DOHH2 (cell line): ENCODE measurements around the gene ROR1.

ENCODE experiments used
- H3F3A ChIP-seq: fragments of 200-600 bp; sonication (generic), shearing (Covaris generic); 2 replicates; pipeline ENCODE4 v1.6.0; 2016; ENCODE audit warnings: antibody characterized with exemption, mild to moderate bottlenecking; ENCODE audit not compliant: control insufficient read depth, insufficient read depth
- H3K27ac ChIP-seq: fragments of 200-600 bp; sonication (generic); 2 replicates; pipeline ENCODE4 v1.5.1; 2014; ENCODE audit warnings: low read depth, mild to moderate bottlenecking, low read length, moderate library complexity
- H3K27me3 ChIP-seq: fragments of 200-600 bp; sonication (generic); 2 replicates; pipeline ENCODE4 v1.6.1; 2014; ENCODE audit warnings: mild to moderate bottlenecking, low read length, mixed read lengths; ENCODE audit not compliant: control insufficient read depth
- H3K36me3 ChIP-seq: fragments of 200-600 bp; sonication (generic); 2 replicates; pipeline ENCODE4 v1.6.1; 2014; ENCODE audit warnings: mild to moderate bottlenecking, low read length, moderate library complexity, mixed read lengths; ENCODE audit not compliant: control insufficient read depth
- H3K4me1 ChIP-seq: fragments of 200-600 bp; sonication (generic); 2 replicates; pipeline ENCODE4 v1.6.1; 2014; ENCODE audit warnings: mild to moderate bottlenecking, low read length, mixed read lengths; ENCODE audit not compliant: control insufficient read depth
- H3K4me2 ChIP-seq: fragments of 200-600 bp; sonication (generic); 2 replicates; pipeline ENCODE4 v1.6.0; 2014; ENCODE audit warnings: mild to moderate bottlenecking, low read length, moderate library complexity
- H3K4me3 ChIP-seq: fragments of 200-600 bp; sonication (generic); 2 replicates; pipeline ENCODE4 v1.5.1; 2014; ENCODE audit warnings: mild to moderate bottlenecking, low read length, mixed read lengths
- H3K79me2 ChIP-seq: fragments of 200-600 bp; sonication (generic); 2 replicates; pipeline ENCODE4 v1.6.1; 2014; ENCODE audit warnings: mild to moderate bottlenecking, low read length, mixed read lengths; ENCODE audit not compliant: control insufficient read depth
- H3K9me2 ChIP-seq: fragments of 200-600 bp; sonication (generic); replicated peaks from 2 replicates; pipeline ENCODE4 v1.6.1; 2014; ENCODE audit warnings: mild to moderate bottlenecking, low read length, mixed read lengths; ENCODE audit not compliant: control insufficient read depth
- H3K9me3 ChIP-seq: fragments of 200-600 bp; sonication (generic); 2 replicates; pipeline ENCODE4 v1.6.1; 2014; ENCODE audit warnings: antibody characterized with exemption, low read length, mixed read lengths; ENCODE audit not compliant: control insufficient read depth, insufficient read depth
- H4K20me1 ChIP-seq: fragments of 200-600 bp; sonication (generic); 2 replicates; pipeline ENCODE4 v1.6.0; 2014; ENCODE audit warnings: low read depth, mild to moderate bottlenecking, antibody characterized with exemption, low read length, moderate library complexity; ENCODE audit not compliant: control insufficient read depth, insufficient read depth
- CTCF ChIP-seq: fragments of 200-600 bp; sonication (generic); IDR thresholded peaks from one replicate; pipeline ENCODE4 v1.5.1; 2014; ENCODE audit warnings: antibody characterized with exemption, mild to moderate bottlenecking, low read depth, low read length; ENCODE audit not compliant: poor library complexity, severe bottlenecking
- EZH2phosphoT487 ChIP-seq: fragments of 200-600 bp; sonication (generic); IDR thresholded peaks from 2 replicates; pipeline ENCODE4 v1.6.1; 2017; ENCODE audit warnings: borderline replicate concordance, mild to moderate bottlenecking, antibody characterized with exemption, low read length, moderate library complexity, mixed read lengths

ROR1 gene

GRCh38 chr1:63878932-63879331 lies 105.1 kb downstream of the ROR1 start:
- Histone ChIP-seq H3K4me3 (no peak overlapping the region), H3K9me2 (no peaks in the 10 kb centered on the region), H3K79me2 (no peaks in the 10 kb centered on the region), H3K4me1 (no peaks in the 10 kb centered on the region), H3K9me3 (no peaks in the 10 kb centered on the region), H3K4me2 (no peak overlapping the region), H3K27ac (no peak overlapping the region), H3F3A (no peaks in the 10 kb centered on the region), H3K36me3 (no peaks in the 10 kb centered on the region), H3K27me3 (no peaks in the 10 kb centered on the region), H4K20me1 (no peaks in the 10 kb centered on the region)
- TF ChIP-seq CTCF (no peak), EZH2phosphoT487 (no peak)

- Histone ChIP-seq H3K27me3 (no peaks in the 10 kb centered on the region), H3K27ac (no peak overlapping the region), H3K4me1 (no peaks in the 10 kb centered on the region), H3K36me3 (no peaks in the 10 kb centered on the region), H3K9me3 (no peaks in the 10 kb centered on the region), H3K79me2 (no peaks in the 10 kb centered on the region), H3K4me3 (no peak overlapping the region), H4K20me1 (no peaks in the 10 kb centered on the region), H3F3A (no peaks in the 10 kb centered on the region), H3K4me2 (no peak overlapping the region), H3K9me2 (no peaks in the 10 kb centered on the region)
- TF ChIP-seq EZH2phosphoT487, result no peak
- TF ChIP-seq CTCF, result no peak
Observed at GRCh38 chr1:63880958-63881576, 107.2 kb downstream of the ROR1 start.

GRCh38 chr1:63882048-63882704 lies 108.4 kb downstream of the ROR1 start:
- H3K4me2 ChIP-seq, result no peak overlapping the region
- no peak overlapping the region for H3K4me3 ChIP-seq
- H3K27me3 ChIP-seq, result no peaks in the 10 kb centered on the region
- H3K27ac ChIP-seq, result no peak overlapping the region
- no peaks in the 10 kb centered on the region for H3K79me2 ChIP-seq
- H3F3A ChIP-seq, result no peaks in the 10 kb centered on the region
- no peaks in the 10 kb centered on the region for H3K4me1 ChIP-seq
- no peaks in the 10 kb centered on the region for H3K9me3 ChIP-seq
- no peaks in the 10 kb centered on the region for H3K36me3 ChIP-seq
- TF ChIP-seq EZH2phosphoT487, result no peak
- no peak for TF ChIP-seq CTCF
- H4K20me1 ChIP-seq, result no peaks in the 10 kb centered on the region
- H3K9me2 ChIP-seq, result no peaks in the 10 kb centered on the region
